ENCODE data around the gene PRPF31.

GRCh38 chr19:54156953-54157352 is 41.4 kb downstream of the PRPF31 start:
- no peak for TF ChIP-seq CTCF (IDR thresholded peaks at IDR 0.05)
- TF ChIP-seq POLR2A (IDR thresholded peaks at IDR 0.05) = no peak

All from uterus (tissue), 2 donors.